Neutrophil (primary cell): ENCODE measurements around the gene ACTMAP.
"Not testable (repeated sequence)": the region's sequence is repeated elsewhere in the genome, so short reads cannot be mapped to it uniquely, and the experiment has no call there.

Experiments used
- H3K27ac ChIP-seq: fragments of 200-600 bp; sonication (generic); 2 replicates; pipeline ENCODE4 v1.5.1; 2016; ENCODE audit warnings: mild to moderate bottlenecking, moderate library complexity
- H3K27me3 ChIP-seq: fragments of 200-600 bp; sonication (generic); 2 replicates; pipeline ENCODE4 v1.6.0; 2016; ENCODE audit warnings: mild to moderate bottlenecking
- H3K36me3 ChIP-seq: fragments of 200-600 bp; sonication (generic); 2 replicates; pipeline ENCODE4 v1.5.1; 2017
- H3K4me1 ChIP-seq, 2 experiments: fragments of 200-600 bp in 1 of 2; sonication (generic) in 1 of 2; 1 replicate in 1 of 2; 2 replicates in 1 of 2; pipeline versions ENCODE4 v1.5.1 to v1.6.1; 2013 to 2016; ENCODE audit warnings: low read depth in 1 of 2, low read length in 1 of 2, mild to moderate bottlenecking in 1 of 2, moderate library complexity in 1 of 2; ENCODE audit not compliant: control insufficient read depth in 1 of 2, insufficient read depth in 1 of 2
- H3K4me3 ChIP-seq, 2 experiments: fragments of 200-600 bp in 1 of 2; sonication (generic) in 1 of 2; 1 replicate in 1 of 2; 2 replicates in 1 of 2; pipeline ENCODE4 v1.5.1; 2013 to 2016; ENCODE audit warnings: low read depth in 1 of 2, low read length in 1 of 2, mild to moderate bottlenecking in 1 of 2, moderate library complexity in 1 of 2
- H3K9me3 ChIP-seq: fragments of 200-600 bp; sonication (generic); 2 replicates; pipeline ENCODE4 v1.5.1; 2016
- TF ChIP-seq, protein P1 (sequence below): fragments of 200-600 bp; sonication (generic); IDR thresholded peaks from 2 replicates; pipeline ENCODE4 v1.5.1; 2016; ENCODE audit warnings: antibody characterized with exemption

The ACTMAP gene

DNA sequence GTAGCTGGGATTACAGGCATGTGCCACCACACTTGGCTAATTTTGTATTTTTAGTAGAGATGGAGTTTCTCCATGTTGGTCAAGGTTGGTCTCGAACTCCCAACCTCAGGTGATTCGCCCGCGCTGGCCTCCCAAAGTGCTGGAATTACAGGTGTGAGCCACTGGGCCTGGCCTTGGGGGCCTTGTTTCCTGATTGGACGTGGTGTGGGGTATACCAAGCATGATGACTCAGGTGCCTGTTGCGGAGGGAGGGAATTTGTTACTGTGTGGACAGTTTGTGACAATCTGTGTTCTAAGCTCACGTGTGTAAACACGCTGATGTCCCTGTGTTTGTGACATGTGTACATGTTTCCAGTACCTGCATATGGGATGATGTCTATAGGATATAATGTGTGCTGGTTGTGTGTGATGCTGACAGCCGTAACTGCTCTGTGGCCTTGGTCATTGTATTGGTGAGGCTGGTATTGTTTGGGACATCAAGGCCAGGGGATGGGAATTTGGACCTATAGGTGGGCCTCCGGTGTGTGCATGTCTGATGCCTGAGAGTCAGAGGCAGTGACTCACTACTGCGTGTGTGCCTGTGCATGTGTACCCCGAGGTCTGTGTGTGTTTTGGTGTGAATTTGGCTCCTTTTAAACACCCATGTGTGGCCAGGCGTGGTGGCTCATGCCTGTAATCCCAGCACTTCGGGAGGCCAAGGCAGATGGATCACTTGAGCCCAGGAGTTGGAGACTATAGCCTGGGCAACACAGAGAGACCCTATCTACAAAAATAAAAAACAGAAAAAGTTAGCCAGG, 47.1 kb upstream of the ACTMAP start:
- H3K9me3 ChIP-seq = no peaks in the 10 kb centered on the region
- TF ChIP-seq, protein P1, sequence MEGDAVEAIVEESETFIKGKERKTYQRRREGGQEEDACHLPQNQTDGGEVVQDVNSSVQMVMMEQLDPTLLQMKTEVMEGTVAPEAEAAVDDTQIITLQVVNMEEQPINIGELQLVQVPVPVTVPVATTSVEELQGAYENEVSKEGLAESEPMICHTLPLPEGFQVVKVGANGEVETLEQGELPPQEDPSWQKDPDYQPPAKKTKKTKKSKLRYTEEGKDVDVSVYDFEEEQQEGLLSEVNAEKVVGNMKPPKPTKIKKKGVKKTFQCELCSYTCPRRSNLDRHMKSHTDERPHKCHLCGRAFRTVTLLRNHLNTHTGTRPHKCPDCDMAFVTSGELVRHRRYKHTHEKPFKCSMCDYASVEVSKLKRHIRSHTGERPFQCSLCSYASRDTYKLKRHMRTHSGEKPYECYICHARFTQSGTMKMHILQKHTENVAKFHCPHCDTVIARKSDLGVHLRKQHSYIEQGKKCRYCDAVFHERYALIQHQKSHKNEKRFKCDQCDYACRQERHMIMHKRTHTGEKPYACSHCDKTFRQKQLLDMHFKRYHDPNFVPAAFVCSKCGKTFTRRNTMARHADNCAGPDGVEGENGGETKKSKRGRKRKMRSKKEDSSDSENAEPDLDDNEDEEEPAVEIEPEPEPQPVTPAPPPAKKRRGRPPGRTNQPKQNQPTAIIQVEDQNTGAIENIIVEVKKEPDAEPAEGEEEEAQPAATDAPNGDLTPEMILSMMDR = no peak
- H3K27me3 ChIP-seq = no peaks in the 10 kb centered on the region
- H3K27ac ChIP-seq = peak overlapping the region; percentile 96
- H3K36me3 ChIP-seq = peaks cover 46% of the 10 kb centered on the region
- H3K4me3 ChIP-seq = peak overlapping the region in 1 of 2 experiments; percentile 81
- peaks cover 34 to 38% of the 10 kb centered on the region in 2 experiments for H3K4me1 ChIP-seq

DNA sequence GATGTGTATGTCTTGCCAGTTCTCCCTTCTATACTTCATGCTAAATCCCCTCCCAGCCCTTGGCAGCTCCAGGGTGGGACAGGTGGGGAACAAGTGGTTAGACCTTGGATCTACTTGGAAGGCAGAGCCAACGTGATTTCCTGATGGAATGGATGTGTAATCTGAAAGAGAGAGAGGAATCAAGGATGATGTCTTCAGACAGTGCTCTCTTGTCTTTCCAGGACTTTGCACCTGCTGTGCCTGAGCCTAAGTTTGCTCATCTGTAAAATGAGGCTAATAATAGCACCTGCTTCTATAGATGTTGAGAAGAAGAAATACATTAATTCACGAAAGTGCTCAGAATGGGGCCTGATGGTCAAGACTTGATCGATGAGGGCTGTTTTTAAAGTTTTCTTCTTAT, 41.7 kb upstream of the ACTMAP start:
- H3K9me3 ChIP-seq = no peaks in the 10 kb centered on the region
- no peaks in the 10 kb centered on the region for H3K4me1 ChIP-seq
- TF ChIP-seq, protein P1 = no peak
- no peak overlapping the region for H3K27ac ChIP-seq
- no peaks in the 10 kb centered on the region for H3K27me3 ChIP-seq
- H3K36me3 ChIP-seq = peaks cover 65% of the 10 kb centered on the region
- no peak overlapping the region for H3K4me3 ChIP-seq

DNA sequence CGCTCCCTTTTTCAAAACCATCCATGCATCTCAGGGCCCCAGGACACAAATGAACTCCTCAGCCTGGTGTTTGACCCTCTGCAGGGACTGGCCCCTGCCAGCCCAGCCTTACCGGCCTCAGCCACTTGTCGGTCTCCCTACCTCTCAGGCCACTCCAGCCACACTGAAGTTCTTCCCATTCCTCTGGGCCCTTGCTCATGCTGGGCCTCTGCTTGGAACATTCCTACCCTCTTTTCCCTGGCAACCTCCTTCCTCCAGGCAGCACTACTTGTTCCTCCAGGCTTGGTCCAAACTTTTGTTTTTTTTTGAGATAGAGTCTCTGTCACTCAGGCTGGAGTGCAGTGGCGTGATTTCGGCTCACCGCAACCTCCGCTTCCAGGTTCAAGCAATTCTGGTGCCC, 41.1 kb upstream of the ACTMAP start:
- H3K36me3 ChIP-seq = peaks cover 68% of the 10 kb centered on the region
- H3K4me3 ChIP-seq = no peak overlapping the region
- no peaks in the 10 kb centered on the region for H3K9me3 ChIP-seq
- TF ChIP-seq, protein P1 = no peak
- no peak overlapping the region for H3K27ac ChIP-seq
- H3K27me3 ChIP-seq = no peaks in the 10 kb centered on the region
- no peaks in the 10 kb centered on the region for H3K4me1 ChIP-seq

DNA sequence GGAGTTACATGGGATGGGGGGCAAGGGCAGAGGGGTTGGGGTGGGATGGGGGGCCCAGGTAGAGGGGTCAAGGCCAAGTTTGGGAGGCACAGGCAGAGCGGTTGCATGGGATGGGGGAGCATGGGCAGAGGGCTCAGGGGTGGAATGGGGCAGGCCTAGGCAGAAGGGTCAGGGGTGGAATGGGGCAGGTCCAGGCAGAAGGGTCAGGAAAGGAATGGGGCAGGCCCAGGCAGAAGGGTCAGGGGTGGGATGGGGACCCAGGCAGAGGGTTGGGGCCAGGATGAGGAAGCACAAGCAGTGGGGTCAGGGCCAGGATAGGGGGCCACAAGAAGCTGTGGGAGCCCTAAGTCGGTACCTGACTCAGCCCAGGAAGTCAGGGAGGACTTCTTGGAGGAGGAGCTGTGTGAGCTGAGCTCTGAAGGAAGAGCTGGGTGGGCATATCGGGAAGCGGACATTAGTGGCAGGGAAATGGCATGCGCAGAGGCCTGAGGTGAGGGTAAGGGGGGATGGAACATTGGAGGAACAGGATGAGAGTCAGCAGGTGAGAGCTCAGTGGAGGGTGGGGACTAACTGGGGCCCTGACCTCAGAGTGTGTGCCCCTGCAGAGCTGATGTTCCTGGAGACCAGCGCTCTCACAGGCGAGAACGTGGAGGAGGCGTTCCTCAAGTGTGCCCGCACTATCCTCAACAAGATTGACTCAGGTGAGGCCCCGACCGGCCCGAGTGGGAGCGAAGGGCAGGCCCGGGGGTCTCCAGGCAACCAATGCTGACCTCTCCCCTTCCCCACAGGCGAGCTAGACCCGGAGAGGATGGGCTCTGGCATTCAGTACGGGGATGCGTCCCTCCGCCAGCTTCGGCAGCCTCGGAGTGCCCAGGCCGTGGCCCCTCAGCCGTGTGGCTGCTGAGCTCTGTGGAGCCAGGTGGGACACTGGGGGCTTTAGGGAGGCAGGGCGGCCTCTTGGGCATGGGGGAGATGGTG, 36.1 kb upstream of the ACTMAP start:
- Histone ChIP-seq H3K27ac (no peak overlapping the region), H3K4me3 (no peak overlapping the region), H3K4me1 (no peaks in the 10 kb centered on the region), H3K9me3 (no peaks in the 10 kb centered on the region), H3K36me3 (peaks cover 79% of the 10 kb centered on the region), H3K27me3 (no peaks in the 10 kb centered on the region)
- TF ChIP-seq, protein P1 = no peak

DNA sequence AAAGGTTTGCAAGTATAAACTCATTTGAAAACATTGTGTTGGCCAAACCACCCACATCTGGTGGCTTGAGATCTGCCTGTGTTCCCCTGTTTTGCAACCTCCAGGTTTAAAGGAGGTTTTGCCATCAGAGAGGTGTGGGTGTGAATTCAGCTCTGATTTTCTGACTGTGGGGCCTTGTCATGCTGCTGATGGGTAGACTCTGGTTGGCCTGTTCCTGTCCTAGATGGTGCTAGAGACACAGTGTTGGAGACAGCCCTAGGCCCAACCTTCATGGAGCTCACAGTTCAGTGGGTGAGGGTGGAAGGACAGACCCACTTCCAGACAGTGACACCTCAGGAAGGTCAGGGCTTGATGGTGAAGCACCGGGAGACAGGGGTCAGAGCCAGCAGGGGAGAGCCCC, 35.2 kb upstream of the ACTMAP start:
- Histone ChIP-seq H3K27ac (no peak overlapping the region), H3K4me1 (no peaks in the 10 kb centered on the region), H3K36me3 (peaks cover 74% of the 10 kb centered on the region), H3K4me3 (no peak overlapping the region), H3K9me3 (no peaks in the 10 kb centered on the region), H3K27me3 (no peaks in the 10 kb centered on the region)
- TF ChIP-seq, protein P1 = no peak

DNA sequence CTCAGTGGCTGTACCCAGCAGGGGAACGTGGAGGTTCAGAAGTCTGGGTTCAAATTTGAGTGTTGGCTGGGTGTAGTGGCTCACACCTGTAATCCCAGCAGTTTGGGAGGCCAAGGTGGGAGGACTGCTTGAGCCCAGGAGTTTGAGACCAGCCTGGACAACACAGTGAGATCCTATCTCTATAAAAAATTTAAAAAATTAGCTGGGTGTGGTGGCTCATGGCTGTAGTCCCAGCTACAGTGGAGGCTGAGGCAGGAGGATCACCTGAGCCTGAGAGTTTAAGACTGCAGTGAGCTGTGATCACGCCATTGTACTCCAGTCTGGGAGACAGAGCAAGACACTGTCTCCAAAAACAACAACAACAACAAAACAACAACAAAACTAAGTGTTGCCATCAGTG, 33.9 kb upstream of the ACTMAP start:
- H3K9me3 ChIP-seq, H3K4me1 ChIP-seq, H3K4me3 ChIP-seq, H3K27me3 ChIP-seq, H3K27ac ChIP-seq: not testable (repeated sequence)
- H3K36me3 ChIP-seq = peaks cover 70% of the 10 kb centered on the region
